HEK293 (cell line): ENCODE data around the gene CAPRIN1.

ENCODE experiments used
- CTCF ChIA-PET: fragments of 350-600 bp; formaldehyde crosslinking; extraction: SDS; loops from one replicate; lab custom pipeline; 2021; ENCODE audit warnings: antibody characterized with exemption; lab: Yijun Ruan, JAX
- POLR2A ChIA-PET: fragments of 300-600 bp; formaldehyde crosslinking; extraction: SDS; loops from one replicate; lab custom pipeline; 2020; ENCODE audit warnings: antibody characterized with exemption, inconsistent platforms; lab: Yijun Ruan, JAX
- H3K27ac ChIP-seq: fragments of 200-500 bp; sonication (Bioruptor generic); 2 replicates; pipeline ENCODE4 v1.5.1; 2014; ENCODE audit warnings: low read depth, low read length, control low read depth, inconsistent platforms; ENCODE audit errors: extremely low read depth
- H3K36me3 ChIP-seq, 2 experiments: fragments of 200-500 bp in 1 of 2; sonication (Bioruptor generic) in 1 of 2; 1 replicate in 1 of 2; 2 replicates in 1 of 2; pipeline ENCODE4 v1.5.1; 2014 to 2017; ENCODE audit warnings: inconsistent platforms in 2 of 2, low read length in 2 of 2; ENCODE audit not compliant: control insufficient read depth in 2 of 2, insufficient read depth in 1 of 2
- H3K4me1 ChIP-seq: fragments of 200-500 bp; sonication (Bioruptor generic); 2 replicates; pipeline ENCODE4 v1.5.1; 2014; ENCODE audit warnings: mild to moderate bottlenecking, low read length, inconsistent platforms; ENCODE audit not compliant: control insufficient read depth, insufficient read depth
- H3K4me3 ChIP-seq: 2 replicates; pipeline ENCODE4 v1.5.1; 2011; ENCODE audit warnings: low read depth, mild to moderate bottlenecking, control low read depth, low read length, moderate library complexity
- H3K9me3 ChIP-seq: fragments of 200-500 bp; sonication (Bioruptor generic); 2 replicates; pipeline ENCODE4 v1.5.1; 2014; ENCODE audit warnings: low read depth, low read length, inconsistent platforms; ENCODE audit not compliant: control insufficient read depth, insufficient read depth
- KLF10 ChIP-seq: fragments of 450-650 bp; IDR thresholded peaks from 2 replicates; pipeline ENCODE4 v1.5.1; 2018; ENCODE audit warnings: missing biosample characterization, mild to moderate bottlenecking, missing genetic modification characterization
- PRDM6 ChIP-seq: fragments of 450-650 bp; formaldehyde crosslinking; IDR thresholded peaks from 2 replicates; pipeline ENCODE4 v1.5.1; 2017; ENCODE audit warnings: missing biosample characterization, missing genetic modification characterization
- RBAK ChIP-seq: fragments of 450-650 bp; formaldehyde crosslinking; IDR thresholded peaks from 2 replicates; pipeline ENCODE4 v1.5.1; 2016; ENCODE audit warnings: missing biosample characterization, missing genetic modification characterization
- TRIM28 ChIP-seq: IDR thresholded peaks from 2 replicates; pipeline ENCODE4 v1.6.1; 2011; ENCODE audit warnings: low read length, control low read depth, borderline replicate concordance
- ZNF133 ChIP-seq: fragments of 450-650 bp; formaldehyde crosslinking; IDR thresholded peaks from 2 replicates; pipeline ENCODE4 v1.5.1; 2016; ENCODE audit warnings: missing biosample characterization, missing genetic modification characterization
- ZNF211 ChIP-seq: fragments of 450-650 bp; formaldehyde crosslinking; IDR thresholded peaks from 2 replicates; pipeline ENCODE4 v1.5.1; 2016; ENCODE audit warnings: low read depth, missing biosample characterization, missing genetic modification characterization
- ZNF354C ChIP-seq: fragments of 450-650 bp; formaldehyde crosslinking; IDR thresholded peaks from 2 replicates; pipeline ENCODE4 v1.5.1; 2016; ENCODE audit warnings: missing biosample characterization, missing genetic modification characterization, low read depth, borderline replicate concordance
- ZNF366 ChIP-seq: fragments of 450-650 bp; formaldehyde crosslinking; conservative IDR thresholded peaks from 2 replicates; pipeline ENCODE4 v1.5.1; 2016; ENCODE audit warnings: missing biosample characterization, missing genetic modification characterization
- ZNF501 ChIP-seq: fragments of 450-650 bp; formaldehyde crosslinking; IDR thresholded peaks from 2 replicates; pipeline ENCODE4 v1.5.1; 2016; ENCODE audit warnings: missing biosample characterization, missing genetic modification characterization
- ZNF521 ChIP-seq: fragments of 450-650 bp; formaldehyde crosslinking; IDR thresholded peaks from 2 replicates; pipeline ENCODE4 v1.5.1; 2017; ENCODE audit warnings: missing biosample characterization, mild to moderate bottlenecking, missing genetic modification characterization
- ZNF555 ChIP-seq: fragments of 450-650 bp; formaldehyde crosslinking; conservative IDR thresholded peaks from 2 replicates; pipeline ENCODE4 v1.5.1; 2017; ENCODE audit warnings: missing biosample characterization, mild to moderate bottlenecking, missing genetic modification characterization, inconsistent platforms
- ZNF558 ChIP-seq: fragments of 450-650 bp; formaldehyde crosslinking; IDR thresholded peaks from 2 replicates; pipeline ENCODE4 v1.5.1; 2016; ENCODE audit warnings: missing biosample characterization, missing genetic modification characterization
- ZNF626 ChIP-seq: fragments of 450-650 bp; sonication (Bioruptor Pico); formaldehyde crosslinking; IDR thresholded peaks from 2 replicates; pipeline ENCODE4 v1.5.1; 2018; ENCODE audit warnings: missing biosample characterization, missing genetic modification characterization, inconsistent platforms
- ZNF654 ChIP-seq: fragments of 450-650 bp; formaldehyde crosslinking; IDR thresholded peaks from 2 replicates; pipeline ENCODE4 v1.5.1; 2016; ENCODE audit warnings: low read depth, missing biosample characterization, missing genetic modification characterization
- ZNF777 ChIP-seq: fragments of 450-650 bp; formaldehyde crosslinking; IDR thresholded peaks from 2 replicates; pipeline ENCODE4 v1.5.1; 2017; ENCODE audit warnings: missing biosample characterization, missing genetic modification characterization, borderline replicate concordance
- ZNF785 ChIP-seq: fragments of 450-650 bp; formaldehyde crosslinking; IDR thresholded peaks from 2 replicates; pipeline ENCODE4 v1.5.1; 2016; ENCODE audit warnings: missing biosample characterization, missing genetic modification characterization
- ZSCAN18 ChIP-seq: fragments of 450-650 bp; formaldehyde crosslinking; IDR thresholded peaks from 2 replicates; pipeline ENCODE4 v1.5.1; 2016; ENCODE audit warnings: missing biosample characterization, missing genetic modification characterization
- TF ChIP-seq, protein P1 (sequence below): fragments of 450-650 bp; formaldehyde crosslinking; IDR thresholded peaks from 2 replicates; pipeline ENCODE4 v1.5.1; 2016; ENCODE audit warnings: missing biosample characterization, missing genetic modification characterization
- TF ChIP-seq, protein P2 (sequence below): fragments of 450-650 bp; formaldehyde crosslinking; IDR thresholded peaks from 2 replicates; pipeline ENCODE4 v1.5.1; 2016; ENCODE audit warnings: missing biosample characterization, missing genetic modification characterization

Gene CAPRIN1

DNA sequence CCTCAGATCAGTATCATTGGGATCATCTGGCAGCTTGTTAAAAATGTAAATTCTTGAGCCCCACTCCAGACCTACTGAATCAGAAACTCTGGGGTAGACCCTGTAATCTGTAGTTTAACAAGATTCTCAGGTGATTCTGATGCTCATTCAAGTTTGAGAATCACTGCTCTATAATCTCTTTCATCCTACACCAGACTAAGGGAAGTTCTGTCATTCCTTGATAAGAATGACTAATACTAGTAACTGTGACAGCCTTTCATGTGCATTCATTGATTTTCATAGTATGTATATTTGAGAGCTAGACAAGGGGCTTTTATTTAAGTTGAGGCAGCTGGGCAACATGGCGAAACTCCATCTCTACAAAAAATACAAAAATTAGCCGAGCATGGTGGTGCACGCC lies 83.9 kb downstream of the CAPRIN1 start (continued):
- TF ChIP-seq ZNF133, result no peak
- TF ChIP-seq ZSCAN18 (tag by site-specific recombination), result no peak
- no peak for TF ChIP-seq ZNF654 (tag by site-specific recombination)

DNA sequence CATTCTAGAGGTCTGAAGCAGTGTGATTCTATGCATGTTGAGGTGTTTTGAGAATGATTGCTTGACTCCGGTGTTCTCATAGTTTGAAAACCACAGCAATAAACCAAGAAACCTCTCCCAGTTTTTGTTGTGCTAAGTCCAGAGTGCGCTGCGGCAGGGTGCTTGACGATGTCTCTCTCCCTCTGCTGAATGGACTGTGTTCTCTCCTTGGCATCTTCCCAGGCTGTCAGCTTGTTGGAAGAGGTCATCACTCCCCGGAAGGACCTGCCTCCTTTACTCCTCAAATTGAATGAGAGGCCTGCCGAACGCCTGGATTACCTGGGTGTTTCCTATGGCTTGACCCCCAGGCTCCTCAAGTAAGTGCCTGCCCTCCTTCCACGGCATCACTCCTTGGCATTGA lies 84.9 kb downstream of the CAPRIN1 start:
- H3K9me3 ChIP-seq, result no peaks in the 10 kb centered on the region
- H3K36me3 ChIP-seq, result peaks cover 0 to 95% of the 10 kb centered on the region in 2 experiments; a peak in 2 of 3 replicates
- H3K4me1 ChIP-seq, result no peaks in the 10 kb centered on the region
- POLR2A ChIA-PET, result interaction anchor here (0.7 kb wide), 1 partner anchor 222 kb away, joined by 4 read pairs; the partner anchor contains the start of gene ABTB2
- CTCF ChIA-PET, result interaction anchor here (0.6 kb wide), 1 partner anchor 12 kb away, joined by 3 read pairs; no protein-coding TSS in a partner anchor
- no peak overlapping the region for H3K27ac ChIP-seq
- H3K4me3 ChIP-seq, result no peak overlapping the region
- TF ChIP-seq ZNF354C (tag by site-specific recombination), result no peak
- no peak for TF ChIP-seq PRDM6
- no peak for TF ChIP-seq ZNF501 (tag by site-specific recombination)
- TF ChIP-seq ZNF211 (tag by site-specific recombination), result no peak
- TF ChIP-seq, protein P1, sequence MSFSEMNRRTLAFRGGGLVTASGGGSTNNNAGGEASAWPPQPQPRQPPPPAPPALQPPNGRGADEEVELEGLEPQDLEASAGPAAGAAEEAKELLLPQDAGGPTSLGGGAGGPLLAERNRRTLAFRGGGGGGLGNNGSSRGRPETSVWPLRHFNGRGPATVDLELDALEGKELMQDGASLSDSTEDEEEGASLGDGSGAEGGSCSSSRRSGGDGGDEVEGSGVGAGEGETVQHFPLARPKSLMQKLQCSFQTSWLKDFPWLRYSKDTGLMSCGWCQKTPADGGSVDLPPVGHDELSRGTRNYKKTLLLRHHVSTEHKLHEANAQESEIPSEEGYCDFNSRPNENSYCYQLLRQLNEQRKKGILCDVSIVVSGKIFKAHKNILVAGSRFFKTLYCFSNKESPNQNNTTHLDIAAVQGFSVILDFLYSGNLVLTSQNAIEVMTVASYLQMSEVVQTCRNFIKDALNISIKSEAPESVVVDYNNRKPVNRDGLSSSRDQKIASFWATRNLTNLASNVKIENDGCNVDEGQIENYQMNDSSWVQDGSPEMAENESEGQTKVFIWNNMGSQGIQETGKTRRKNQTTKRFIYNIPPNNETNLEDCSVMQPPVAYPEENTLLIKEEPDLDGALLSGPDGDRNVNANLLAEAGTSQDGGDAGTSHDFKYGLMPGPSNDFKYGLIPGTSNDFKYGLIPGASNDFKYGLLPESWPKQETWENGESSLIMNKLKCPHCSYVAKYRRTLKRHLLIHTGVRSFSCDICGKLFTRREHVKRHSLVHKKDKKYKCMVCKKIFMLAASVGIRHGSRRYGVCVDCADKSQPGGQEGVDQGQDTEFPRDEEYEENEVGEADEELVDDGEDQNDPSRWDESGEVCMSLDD, result no peak
- TF ChIP-seq, protein P2, sequence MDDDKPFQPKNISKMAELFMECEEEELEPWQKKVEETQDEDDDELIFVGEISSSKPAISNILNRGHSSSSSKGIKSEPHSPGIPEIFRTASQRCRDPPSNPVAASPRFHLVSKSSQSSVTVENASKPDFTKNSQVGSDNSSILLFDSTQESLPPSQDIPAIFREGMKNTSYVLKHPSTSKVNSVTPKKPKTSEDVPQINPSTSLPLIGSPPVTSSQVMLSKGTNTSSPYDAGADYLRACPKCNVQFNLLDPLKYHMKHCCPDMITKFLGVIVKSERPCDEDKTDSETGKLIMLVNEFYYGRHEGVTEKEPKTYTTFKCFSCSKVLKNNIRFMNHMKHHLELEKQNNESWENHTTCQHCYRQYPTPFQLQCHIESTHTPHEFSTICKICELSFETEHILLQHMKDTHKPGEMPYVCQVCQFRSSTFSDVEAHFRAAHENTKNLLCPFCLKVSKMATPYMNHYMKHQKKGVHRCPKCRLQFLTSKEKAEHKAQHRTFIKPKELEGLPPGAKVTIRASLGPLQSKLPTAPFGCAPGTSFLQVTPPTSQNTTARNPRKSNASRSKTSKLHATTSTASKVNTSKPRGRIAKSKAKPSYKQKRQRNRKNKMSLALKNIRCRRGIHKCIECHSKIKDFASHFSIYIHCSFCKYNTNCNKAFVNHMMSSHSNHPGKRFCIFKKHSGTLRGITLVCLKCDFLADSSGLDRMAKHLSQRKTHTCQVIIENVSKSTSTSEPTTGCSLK (tag by site-specific recombination), result no peak
- TF ChIP-seq ZNF555 (tag by site-specific recombination), result no peak
- TF ChIP-seq ZNF558 (tag by site-specific recombination), result no peak
- TF ChIP-seq TRIM28, result no peak
- TF ChIP-seq ZNF366 (tag by site-specific recombination), result no peak
- TF ChIP-seq ZNF626 (tag by site-specific recombination), result no peak
- TF ChIP-seq ZNF777 (tag by site-specific recombination), result no peak
- TF ChIP-seq ZNF785 (tag by site-specific recombination), result no peak
- no peak for TF ChIP-seq RBAK (tag by site-specific recombination)
- no peak for TF ChIP-seq ZSCAN18 (tag by site-specific recombination)
- no peak for TF ChIP-seq KLF10
- TF ChIP-seq ZNF521 (tag by site-specific recombination), result no peak
